ENCODE measurements around the gene ADAMTSL1. TPM values are rescaled to one million over a fixed set of nuclear protein-coding genes. Genes with fewer than 3 reads are reported as not detected.

ADAMTSL1 gene
- polyA plus RNA-seq, 1 donor from 2014 or later = 1.1 TPM

DNA sequence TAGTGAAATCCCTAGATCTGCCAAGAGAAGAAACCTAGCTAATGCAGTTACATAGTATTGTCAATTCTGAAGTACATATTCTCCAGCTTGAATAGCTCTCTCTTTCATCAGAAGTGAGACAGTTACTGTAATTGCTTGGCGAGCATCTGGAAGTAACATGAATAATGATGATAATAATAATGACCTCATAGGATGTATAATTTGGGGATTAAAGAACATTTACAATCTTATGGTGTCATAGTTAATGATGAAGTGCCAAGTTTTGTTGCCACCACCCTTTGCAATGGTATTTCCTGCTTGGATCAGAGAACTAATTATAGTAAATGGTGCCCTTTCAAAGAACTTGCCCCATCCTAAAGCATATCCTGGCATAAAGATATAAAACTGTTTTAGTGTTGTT, 201.4 kb downstream of the ADAMTSL1 start:
- H4K20me1 ChIP-seq (ENCODE audit: insufficient read depth) = no peaks in the 10 kb centered on the region
- H3K4me3 ChIP-seq (ENCODE audit: low read length) = no peak overlapping the region
- no peaks in the 10 kb centered on the region for H3K36me3 ChIP-seq (ENCODE audit: insufficient read depth, low read length)
- H3K27me3 ChIP-seq (ENCODE audit: insufficient read depth, low read depth, low read length) = no peaks in the 10 kb centered on the region
- H3K9me3 ChIP-seq (ENCODE audit: low read length) = no peaks in the 10 kb centered on the region
- no peak overlapping the region for H2AFZ ChIP-seq (ENCODE audit: low read depth, low read length)
- TF ChIP-seq RAD21 (conservative IDR thresholded peaks at IDR 0.05) (no peak), TAF1 (IDR thresholded peaks at IDR 0.05; ENCODE audit: low read depth) (no peak), MXI1 (conservative IDR thresholded peaks at IDR 0.05; ENCODE audit: poor library complexity, severe bottlenecking) (no peak), SMC3 (conservative IDR thresholded peaks at IDR 0.05; ENCODE audit: poor library complexity) (no peak), POLR2AphosphoS5 (IDR thresholded peaks at IDR 0.05) (no peak)
- TF ChIP-seq, protein P1, sequence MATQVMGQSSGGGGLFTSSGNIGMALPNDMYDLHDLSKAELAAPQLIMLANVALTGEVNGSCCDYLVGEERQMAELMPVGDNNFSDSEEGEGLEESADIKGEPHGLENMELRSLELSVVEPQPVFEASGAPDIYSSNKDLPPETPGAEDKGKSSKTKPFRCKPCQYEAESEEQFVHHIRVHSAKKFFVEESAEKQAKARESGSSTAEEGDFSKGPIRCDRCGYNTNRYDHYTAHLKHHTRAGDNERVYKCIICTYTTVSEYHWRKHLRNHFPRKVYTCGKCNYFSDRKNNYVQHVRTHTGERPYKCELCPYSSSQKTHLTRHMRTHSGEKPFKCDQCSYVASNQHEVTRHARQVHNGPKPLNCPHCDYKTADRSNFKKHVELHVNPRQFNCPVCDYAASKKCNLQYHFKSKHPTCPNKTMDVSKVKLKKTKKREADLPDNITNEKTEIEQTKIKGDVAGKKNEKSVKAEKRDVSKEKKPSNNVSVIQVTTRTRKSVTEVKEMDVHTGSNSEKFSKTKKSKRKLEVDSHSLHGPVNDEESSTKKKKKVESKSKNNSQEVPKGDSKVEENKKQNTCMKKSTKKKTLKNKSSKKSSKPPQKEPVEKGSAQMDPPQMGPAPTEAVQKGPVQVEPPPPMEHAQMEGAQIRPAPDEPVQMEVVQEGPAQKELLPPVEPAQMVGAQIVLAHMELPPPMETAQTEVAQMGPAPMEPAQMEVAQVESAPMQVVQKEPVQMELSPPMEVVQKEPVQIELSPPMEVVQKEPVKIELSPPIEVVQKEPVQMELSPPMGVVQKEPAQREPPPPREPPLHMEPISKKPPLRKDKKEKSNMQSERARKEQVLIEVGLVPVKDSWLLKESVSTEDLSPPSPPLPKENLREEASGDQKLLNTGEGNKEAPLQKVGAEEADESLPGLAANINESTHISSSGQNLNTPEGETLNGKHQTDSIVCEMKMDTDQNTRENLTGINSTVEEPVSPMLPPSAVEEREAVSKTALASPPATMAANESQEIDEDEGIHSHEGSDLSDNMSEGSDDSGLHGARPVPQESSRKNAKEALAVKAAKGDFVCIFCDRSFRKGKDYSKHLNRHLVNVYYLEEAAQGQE (IDR thresholded peaks at IDR 0.05; ENCODE audit: borderline replicate concordance) = no peak
- no peaks in the 10 kb centered on the region for H3K79me2 ChIP-seq (replicated peaks; ENCODE audit: insufficient read depth, low read length)
- no peak overlapping the region for H3K4me2 ChIP-seq (ENCODE audit: low read length)
- H3K9ac ChIP-seq (ENCODE audit: low read length) = no peak overlapping the region
- H3K27ac ChIP-seq (ENCODE audit: low read length) = no peak overlapping the region
- no peaks in the 10 kb centered on the region for H3F3A ChIP-seq (ENCODE audit: insufficient read depth, low read length, poor library complexity, severe bottlenecking)
- H3K9me2 ChIP-seq (ENCODE audit: insufficient read depth, low read length) = no peaks in the 10 kb centered on the region

DNA sequence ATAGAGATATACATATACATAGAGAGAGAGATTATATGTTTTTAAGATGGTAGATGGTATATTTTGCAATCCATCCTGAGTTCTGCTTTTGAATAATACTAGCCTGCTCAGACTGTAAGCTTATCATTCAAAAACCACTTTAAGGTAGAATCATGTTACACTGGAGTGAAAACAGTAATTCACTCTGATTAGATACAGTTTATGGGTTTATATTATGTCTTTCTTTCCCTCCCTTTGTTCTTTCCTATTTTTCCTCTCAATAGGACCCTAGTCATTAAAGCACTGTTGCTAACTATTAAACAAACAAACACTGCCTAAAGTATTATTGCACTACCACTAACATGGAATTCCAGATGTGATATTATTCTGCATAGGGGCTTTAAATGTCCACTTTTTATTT, 202.0 kb downstream of the ADAMTSL1 start:
- H4K20me1 ChIP-seq (ENCODE audit: insufficient read depth) = no peaks in the 10 kb centered on the region
- no peaks in the 10 kb centered on the region for H3F3A ChIP-seq (ENCODE audit: insufficient read depth, low read length, poor library complexity, severe bottlenecking)
- H3K9me2 ChIP-seq (ENCODE audit: insufficient read depth, low read length) = no peaks in the 10 kb centered on the region
- H3K27me3 ChIP-seq (ENCODE audit: insufficient read depth, low read depth, low read length) = no peaks in the 10 kb centered on the region
- H3K9ac ChIP-seq (ENCODE audit: low read length) = no peak overlapping the region
- H3K9me3 ChIP-seq (ENCODE audit: low read length) = no peaks in the 10 kb centered on the region
- H3K79me2 ChIP-seq (replicated peaks; ENCODE audit: insufficient read depth, low read length) = no peaks in the 10 kb centered on the region
- no peak for TF ChIP-seq RAD21 (conservative IDR thresholded peaks at IDR 0.05)
- TF ChIP-seq SMC3 (conservative IDR thresholded peaks at IDR 0.05; ENCODE audit: poor library complexity) = no peak
- TF ChIP-seq, protein P1 (IDR thresholded peaks at IDR 0.05; ENCODE audit: borderline replicate concordance) = no peak
- TF ChIP-seq EP300 (conservative IDR thresholded peaks at IDR 0.05; ENCODE audit: poor library complexity, severe bottlenecking) = no peak
- TF ChIP-seq, protein P2, sequence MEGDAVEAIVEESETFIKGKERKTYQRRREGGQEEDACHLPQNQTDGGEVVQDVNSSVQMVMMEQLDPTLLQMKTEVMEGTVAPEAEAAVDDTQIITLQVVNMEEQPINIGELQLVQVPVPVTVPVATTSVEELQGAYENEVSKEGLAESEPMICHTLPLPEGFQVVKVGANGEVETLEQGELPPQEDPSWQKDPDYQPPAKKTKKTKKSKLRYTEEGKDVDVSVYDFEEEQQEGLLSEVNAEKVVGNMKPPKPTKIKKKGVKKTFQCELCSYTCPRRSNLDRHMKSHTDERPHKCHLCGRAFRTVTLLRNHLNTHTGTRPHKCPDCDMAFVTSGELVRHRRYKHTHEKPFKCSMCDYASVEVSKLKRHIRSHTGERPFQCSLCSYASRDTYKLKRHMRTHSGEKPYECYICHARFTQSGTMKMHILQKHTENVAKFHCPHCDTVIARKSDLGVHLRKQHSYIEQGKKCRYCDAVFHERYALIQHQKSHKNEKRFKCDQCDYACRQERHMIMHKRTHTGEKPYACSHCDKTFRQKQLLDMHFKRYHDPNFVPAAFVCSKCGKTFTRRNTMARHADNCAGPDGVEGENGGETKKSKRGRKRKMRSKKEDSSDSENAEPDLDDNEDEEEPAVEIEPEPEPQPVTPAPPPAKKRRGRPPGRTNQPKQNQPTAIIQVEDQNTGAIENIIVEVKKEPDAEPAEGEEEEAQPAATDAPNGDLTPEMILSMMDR (IDR thresholded peaks at IDR 0.05; ENCODE audit: poor library complexity, severe bottlenecking) = no peak
- TF ChIP-seq TAF1 (IDR thresholded peaks at IDR 0.05; ENCODE audit: low read depth) = no peak
- no peak for TF ChIP-seq MXI1 (conservative IDR thresholded peaks at IDR 0.05; ENCODE audit: poor library complexity, severe bottlenecking)
- no peak for TF ChIP-seq POLR2AphosphoS5 (IDR thresholded peaks at IDR 0.05)
- no peak for TF ChIP-seq EZH2 (IDR thresholded peaks at IDR 0.05; ENCODE audit: borderline replicate concordance, insufficient read depth, low read length, poor library complexity, severe bottlenecking)
- H3K36me3 ChIP-seq (ENCODE audit: insufficient read depth, low read length) = no peaks in the 10 kb centered on the region
- no peak overlapping the region for H3K4me3 ChIP-seq (ENCODE audit: low read length)
- H2AFZ ChIP-seq (ENCODE audit: low read depth, low read length) = no peak overlapping the region
- H3K4me2 ChIP-seq (ENCODE audit: low read length) = no peak overlapping the region
- H3K27ac ChIP-seq (ENCODE audit: low read length) = no peak overlapping the region

Data from neural cell (in vitro differentiated cells).